Natural killer cell (primary cell): ENCODE data around the gene PIRT. TPM values are rescaled to one million over a fixed set of nuclear protein-coding genes. Genes with fewer than 3 reads are reported as not detected.

Experiments
- ATAC-seq, 3 donors: fragments of 150-1000 bp in 2 of 3; fragments of 200-7000 bp in 1 of 3; cut with Tn5 transposase; 1 replicate in 1 of 3; 2 replicates in 2 of 3; pipeline ENCODE4 v1.10.0; 2021; ENCODE audit warnings: mild to moderate bottlenecking in 2 of 3, moderate library complexity in 2 of 3
- DNase-seq, 2 donors: peaks; one replicate each; pipeline versions ENCODE4 v3.0.0 to v3.0.0-alpha.2; 2013 to 2021; ENCODE audit warnings: mixed read lengths in 1 of 2
- H3K27ac ChIP-seq: one replicate; pipeline ENCODE4 v1.5.1; 2013; ENCODE audit warnings: mild to moderate bottlenecking, low read length
- H3K27me3 ChIP-seq: one replicate; pipeline ENCODE4 v1.6.1; 2013; ENCODE audit warnings: low read length; ENCODE audit not compliant: control insufficient read depth, insufficient read depth
- H3K36me3 ChIP-seq: one replicate; pipeline ENCODE4 v1.6.1; 2013; ENCODE audit warnings: low read length; ENCODE audit not compliant: control insufficient read depth, insufficient read depth
- H3K4me1 ChIP-seq: one replicate; pipeline ENCODE4 v1.6.1; 2013; ENCODE audit warnings: low read length; ENCODE audit not compliant: control insufficient read depth, insufficient read depth
- H3K4me3 ChIP-seq: one replicate; pipeline ENCODE4 v1.5.1; 2013; ENCODE audit warnings: low read length
- H3K9me3 ChIP-seq: one replicate; pipeline ENCODE4 v1.6.1; 2013; ENCODE audit warnings: low read length; ENCODE audit not compliant: control insufficient read depth, insufficient read depth
- H3K27ac Mint-ChIP-seq, 2 donors: one replicate each; pipeline ENCODE4 v1.8.0; 2022; ENCODE audit warnings: mild to moderate bottlenecking in 2 of 2, mixed read lengths in 2 of 2, moderate library complexity in 1 of 2
- H3K27me3 Mint-ChIP-seq, 2 donors: one replicate each; pipeline ENCODE4 v1.8.0; 2022; ENCODE audit warnings: low read depth in 2 of 2, mixed read lengths in 2 of 2
- H3K36me3 Mint-ChIP-seq: one replicate; pipeline ENCODE4 v1.8.0; 2022; ENCODE audit warnings: mixed read lengths
- H3K4me1 Mint-ChIP-seq, 2 donors: one replicate each; pipeline ENCODE4 v1.8.0; 2022; ENCODE audit warnings: mixed read lengths in 2 of 2
- H3K4me3 Mint-ChIP-seq: one replicate; pipeline ENCODE4 v1.8.0; 2022; ENCODE audit warnings: mild to moderate bottlenecking, moderate library complexity, mixed read lengths
- H3K9me3 Mint-ChIP-seq, 2 donors: one replicate each; pipeline ENCODE4 v1.8.0; 2022; ENCODE audit warnings: mixed read lengths in 2 of 2
- WGBS: methylation state at CpG from one replicate; pipeline ENCODE4 v1.1.7; 2013; ENCODE audit warnings: missing lambda C conversion rate; ENCODE audit not compliant: insufficient coverage; 5-methylcytosine and 5-hydroxymethylcytosine counted together
- intact Hi-C: fragments of 100-400 bp; cut with micrococcal nuclease; formaldehyde crosslinking; loops from one replicate; pipeline ENCODE4 v1.14.2; 2022
- total RNA-seq, 4 donors: library from RNA; stranded (reverse); fragments of 120-200 nt in 1 of 4; gene quantifications; one replicate each; pipeline versions ENCODE4 v1.2.3 to v1.2.4, GENCODE V29; 2013 to 2022
- TF ChIP-seq, protein P1 (sequence below): fragments of 200-600 bp; IDR thresholded peaks from one replicate; pipeline ENCODE4 v1.8.0; 2022; ENCODE audit warnings: antibody characterized with exemption

PIRT gene
- total RNA-seq, 3 donors from 2014 or later (not counting 1 experiment from before 2014, with no cell fraction given) = not detected

GRCh38 chr17:10792151-10792550 lies 45.7 kb downstream of the PIRT start:
- Histone ChIP-seq H3K27ac (no peak overlapping the region), H3K27me3 (no peaks in the 10 kb centered on the region), H3K4me1 (peaks cover 6% of the 10 kb centered on the region), H3K9me3 (no peaks in the 10 kb centered on the region), H3K36me3 (no peaks in the 10 kb centered on the region), H3K4me3 (no peak overlapping the region)
- ATAC-seq (no peak), DNase-seq (no peak)
- Mint-ChIP-seq H3K9me3 (no peaks in the 10 kb centered on the region), H3K4me1 (no peaks in the 10 kb centered on the region), H3K27me3 (no peaks in the 10 kb centered on the region), H3K27ac (no peak overlapping the region), H3K4me3 (no peak overlapping the region), H3K36me3 (no peaks in the 10 kb centered on the region)
- intact Hi-C loops = loop anchor here (2.0 kb wide), 1 partner anchor 19 kb away; no protein-coding TSS in a partner anchor
- TF ChIP-seq, protein P1, sequence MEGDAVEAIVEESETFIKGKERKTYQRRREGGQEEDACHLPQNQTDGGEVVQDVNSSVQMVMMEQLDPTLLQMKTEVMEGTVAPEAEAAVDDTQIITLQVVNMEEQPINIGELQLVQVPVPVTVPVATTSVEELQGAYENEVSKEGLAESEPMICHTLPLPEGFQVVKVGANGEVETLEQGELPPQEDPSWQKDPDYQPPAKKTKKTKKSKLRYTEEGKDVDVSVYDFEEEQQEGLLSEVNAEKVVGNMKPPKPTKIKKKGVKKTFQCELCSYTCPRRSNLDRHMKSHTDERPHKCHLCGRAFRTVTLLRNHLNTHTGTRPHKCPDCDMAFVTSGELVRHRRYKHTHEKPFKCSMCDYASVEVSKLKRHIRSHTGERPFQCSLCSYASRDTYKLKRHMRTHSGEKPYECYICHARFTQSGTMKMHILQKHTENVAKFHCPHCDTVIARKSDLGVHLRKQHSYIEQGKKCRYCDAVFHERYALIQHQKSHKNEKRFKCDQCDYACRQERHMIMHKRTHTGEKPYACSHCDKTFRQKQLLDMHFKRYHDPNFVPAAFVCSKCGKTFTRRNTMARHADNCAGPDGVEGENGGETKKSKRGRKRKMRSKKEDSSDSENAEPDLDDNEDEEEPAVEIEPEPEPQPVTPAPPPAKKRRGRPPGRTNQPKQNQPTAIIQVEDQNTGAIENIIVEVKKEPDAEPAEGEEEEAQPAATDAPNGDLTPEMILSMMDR = no peak
- 11% methylated on average over 8 of the region's 8 CpGs for WGBS

DNA sequence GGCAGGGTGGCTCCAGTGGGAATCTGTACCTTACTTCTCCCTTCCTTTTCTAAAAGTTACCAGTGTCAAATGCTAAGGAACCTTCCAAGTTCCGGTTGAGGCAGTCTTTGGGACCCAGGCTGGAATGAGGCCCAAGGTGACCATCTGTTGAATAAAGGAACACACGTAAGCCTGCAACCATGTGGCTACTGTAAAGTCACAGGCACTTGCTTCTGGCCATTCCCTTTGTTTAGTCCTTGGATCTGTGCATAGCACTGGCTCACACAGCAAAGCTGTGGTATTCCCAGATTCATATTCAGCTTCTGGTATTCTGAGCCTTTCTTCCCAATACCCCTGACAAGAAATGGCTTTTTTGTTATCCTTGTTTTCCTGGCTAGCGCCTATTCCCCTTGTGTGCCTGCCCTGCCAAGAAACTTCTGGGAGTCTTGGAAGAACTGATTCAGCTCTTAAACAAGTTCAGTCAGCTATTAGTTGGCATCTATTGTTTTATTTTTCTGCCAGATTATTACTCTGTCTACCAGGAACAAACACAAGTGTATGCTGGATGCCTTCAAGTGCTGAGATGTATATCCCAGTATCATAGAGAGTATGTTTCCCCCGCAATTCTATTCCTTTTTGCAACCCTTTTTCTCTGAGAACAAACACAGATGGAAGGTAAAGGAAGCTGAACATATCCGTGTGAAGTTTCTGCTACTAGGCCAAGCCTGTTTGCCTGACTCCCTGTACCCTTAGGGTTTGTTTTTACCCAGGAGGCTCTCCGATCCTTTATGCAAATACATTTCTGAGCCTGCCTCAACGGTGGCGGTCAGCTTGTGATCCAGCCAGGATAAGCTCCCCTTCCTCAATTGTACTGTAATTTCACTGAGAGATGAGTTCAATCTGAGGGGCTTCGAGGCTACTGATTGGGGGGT lies 47.1 kb downstream of the PIRT start:
- Mint-ChIP-seq H3K4me1 (no peaks in the 10 kb centered on the region), H3K27me3 (no peaks in the 10 kb centered on the region), H3K36me3 (no peaks in the 10 kb centered on the region), H3K4me3 (no peak overlapping the region), H3K27ac (no peak overlapping the region), H3K9me3 (no peaks in the 10 kb centered on the region)
- WGBS = 93% methylated on average over 9 of the region's 9 CpGs
- intact Hi-C loops = no loop called here
- TF ChIP-seq, protein P1 = no peak
- Histone ChIP-seq H3K27me3 (no peaks in the 10 kb centered on the region), H3K27ac (no peak overlapping the region), H3K36me3 (no peaks in the 10 kb centered on the region), H3K4me3 (no peak overlapping the region), H3K9me3 (no peaks in the 10 kb centered on the region), H3K4me1 (peaks cover 6% of the 10 kb centered on the region)
- DNase-seq (no peak), ATAC-seq (no peak)

GRCh38 chr17:10789694-10790271 lies 48.1 kb downstream of the PIRT start:
- Mint-ChIP-seq H3K27ac (no peak overlapping the region), H3K36me3 (no peaks in the 10 kb centered on the region), H3K4me1 (no peaks in the 10 kb centered on the region), H3K27me3 (peaks cover 0 to 6% of the 10 kb centered on the region in 2 donors), H3K4me3 (no peak overlapping the region), H3K9me3 (no peaks in the 10 kb centered on the region)
- Histone ChIP-seq H3K4me3 (no peak overlapping the region), H3K4me1 (peaks cover 6% of the 10 kb centered on the region), H3K9me3 (no peaks in the 10 kb centered on the region), H3K27ac (no peak overlapping the region), H3K27me3 (no peaks in the 10 kb centered on the region), H3K36me3 (no peaks in the 10 kb centered on the region)
- TF ChIP-seq, protein P1 = no peak
- DNase-seq = no peak
- no peak for ATAC-seq
- WGBS = 91% methylated on average over 4 of the region's 4 CpGs
- intact Hi-C loops = no loop called here
